ENCODE results near the gene PPP6R2.
A peak's percentile ranks its signal among the peaks of the same experiment; 100 is the strongest.

The PPP6R2 gene

DNA sequence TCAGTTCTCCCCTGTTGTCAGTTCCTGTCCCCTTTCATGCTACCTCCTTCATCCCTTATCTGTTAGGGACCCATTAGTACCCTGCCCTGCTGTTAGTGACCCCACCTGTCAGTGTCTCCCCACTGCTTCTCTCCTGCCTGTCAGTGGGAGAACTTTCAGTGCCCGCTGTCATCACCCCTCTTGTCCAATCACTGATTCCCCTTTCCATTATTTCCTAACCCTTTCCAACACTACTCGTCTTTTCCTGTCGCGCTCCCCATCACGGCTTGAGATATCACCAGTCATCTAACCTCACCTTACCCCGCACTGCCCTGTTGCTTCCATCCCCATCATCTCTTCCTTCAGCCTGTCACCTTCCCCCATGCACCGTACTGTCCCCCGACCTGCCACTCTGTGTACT is 4.0 kb downstream of the PPP6R2 start:
- Histone ChIP-seq H3F3A (ENCODE audit: low read depth) (no peaks in the 10 kb centered on the region; the same call in 1 of the 2 replicates), H3K36me3 (ENCODE audit: insufficient read depth, low read length) (no peaks in the 10 kb centered on the region), H3K9ac (ENCODE audit: low read depth, low read length, poor library complexity, severe bottlenecking) (peak overlapping the region; percentile 17), H2AFZ (ENCODE audit: low read length) (no peak overlapping the region), H4K20me1 (ENCODE audit: insufficient read depth, low read length, poor library complexity, severe bottlenecking) (peaks cover 18% of the 10 kb centered on the region), H3K4me1 (ENCODE audit: insufficient read depth, low read length, poor library complexity, severe bottlenecking) (peaks cover 25% of the 10 kb centered on the region), H3K9me2 (replicated peaks; ENCODE audit: low read depth, low read length) (no peaks in the 10 kb centered on the region), H3K27me3 (ENCODE audit: insufficient read depth, low read length, poor library complexity, severe bottlenecking) (no peaks in the 10 kb centered on the region), H3K4me3 (ENCODE audit: low read length, poor library complexity, severe bottlenecking) (peak overlapping the region; percentile 47), H3K9me3 (ENCODE audit: insufficient read depth, low read depth, low read length) (no peaks in the 10 kb centered on the region), H3K79me2 (ENCODE audit: insufficient read depth, low read length) (peaks cover 24% of the 10 kb centered on the region), H3K4me2 (ENCODE audit: low read depth, low read length, poor library complexity, severe bottlenecking) (peak overlapping the region; percentile 56)
- TF ChIP-seq EZH2phosphoT487 (IDR thresholded peaks at IDR 0.05; ENCODE audit: borderline replicate concordance), result no peak
- TF ChIP-seq, protein P1, sequence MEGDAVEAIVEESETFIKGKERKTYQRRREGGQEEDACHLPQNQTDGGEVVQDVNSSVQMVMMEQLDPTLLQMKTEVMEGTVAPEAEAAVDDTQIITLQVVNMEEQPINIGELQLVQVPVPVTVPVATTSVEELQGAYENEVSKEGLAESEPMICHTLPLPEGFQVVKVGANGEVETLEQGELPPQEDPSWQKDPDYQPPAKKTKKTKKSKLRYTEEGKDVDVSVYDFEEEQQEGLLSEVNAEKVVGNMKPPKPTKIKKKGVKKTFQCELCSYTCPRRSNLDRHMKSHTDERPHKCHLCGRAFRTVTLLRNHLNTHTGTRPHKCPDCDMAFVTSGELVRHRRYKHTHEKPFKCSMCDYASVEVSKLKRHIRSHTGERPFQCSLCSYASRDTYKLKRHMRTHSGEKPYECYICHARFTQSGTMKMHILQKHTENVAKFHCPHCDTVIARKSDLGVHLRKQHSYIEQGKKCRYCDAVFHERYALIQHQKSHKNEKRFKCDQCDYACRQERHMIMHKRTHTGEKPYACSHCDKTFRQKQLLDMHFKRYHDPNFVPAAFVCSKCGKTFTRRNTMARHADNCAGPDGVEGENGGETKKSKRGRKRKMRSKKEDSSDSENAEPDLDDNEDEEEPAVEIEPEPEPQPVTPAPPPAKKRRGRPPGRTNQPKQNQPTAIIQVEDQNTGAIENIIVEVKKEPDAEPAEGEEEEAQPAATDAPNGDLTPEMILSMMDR (conservative IDR thresholded peaks at IDR 0.05; ENCODE audit: low read length), result no peak

DNA sequence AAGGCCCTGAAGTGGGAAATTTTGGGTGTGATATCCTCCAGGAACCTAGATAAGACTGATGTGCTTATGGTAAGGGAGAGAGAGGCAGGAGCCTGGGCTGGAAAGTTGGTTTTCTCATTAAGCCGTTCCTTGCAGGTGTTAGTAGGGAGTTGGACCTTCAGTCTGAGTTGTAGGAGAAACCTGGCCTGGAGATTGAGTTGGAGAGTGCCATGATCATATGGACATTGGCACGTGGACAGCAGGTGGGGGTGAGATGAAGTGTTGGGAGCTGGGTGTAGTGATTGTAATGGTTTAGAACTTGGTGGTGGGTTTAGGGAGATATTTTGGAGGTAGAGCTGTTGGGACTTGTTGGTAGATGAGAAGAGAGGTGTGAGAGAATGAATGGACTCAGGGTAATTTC is 4.9 kb downstream of the PPP6R2 start:
- Histone ChIP-seq H3K9ac (ENCODE audit: low read depth, low read length, poor library complexity, severe bottlenecking) (peak overlapping the region; percentile 17), H3K79me2 (ENCODE audit: insufficient read depth, low read length) (peaks cover 24% of the 10 kb centered on the region), H3K4me2 (ENCODE audit: low read depth, low read length, poor library complexity, severe bottlenecking) (peak overlapping the region; percentile 56)

DNA sequence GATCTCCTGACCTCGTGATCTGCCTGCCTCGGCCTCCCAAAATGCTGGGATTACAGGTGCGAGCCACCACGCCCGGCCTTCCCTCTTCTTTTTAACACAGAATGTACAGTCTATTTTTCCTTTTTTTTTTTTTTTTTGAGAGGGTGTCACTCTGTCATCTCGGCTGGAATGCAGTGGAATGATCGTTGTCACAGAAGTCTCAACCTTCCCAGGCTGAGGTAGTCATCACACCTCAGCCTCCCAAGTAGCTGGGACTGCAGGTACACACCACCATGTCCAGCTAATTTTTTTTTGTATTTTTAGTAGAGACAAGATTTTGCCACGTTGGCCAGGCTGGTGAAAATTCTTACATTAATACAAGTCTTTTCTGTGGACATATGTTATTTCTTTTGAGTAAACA is 13.1 kb downstream of the PPP6R2 start:
- Histone ChIP-seq H3K4me2 (ENCODE audit: low read depth, low read length, poor library complexity, severe bottlenecking) (no peak overlapping the region), H3F3A (ENCODE audit: low read depth) (no peaks in the 10 kb centered on the region), H3K27me3 (ENCODE audit: insufficient read depth, low read length, poor library complexity, severe bottlenecking) (no peaks in the 10 kb centered on the region), H3K79me2 (ENCODE audit: insufficient read depth, low read length) (peaks cover 38% of the 10 kb centered on the region), H3K9me2 (replicated peaks; ENCODE audit: low read depth, low read length) (no peaks in the 10 kb centered on the region), H4K20me1 (ENCODE audit: insufficient read depth, low read length, poor library complexity, severe bottlenecking) (peaks cover 3% of the 10 kb centered on the region), H3K9me3 (ENCODE audit: insufficient read depth, low read depth, low read length) (no peaks in the 10 kb centered on the region), H3K4me3 (ENCODE audit: low read length, poor library complexity, severe bottlenecking) (no peak overlapping the region), H3K4me1 (ENCODE audit: insufficient read depth, low read length, poor library complexity, severe bottlenecking) (peaks cover 4% of the 10 kb centered on the region), H2AFZ (ENCODE audit: low read length) (no peak overlapping the region), H3K9ac (ENCODE audit: low read depth, low read length, poor library complexity, severe bottlenecking) (no peak overlapping the region), H3K36me3 (ENCODE audit: insufficient read depth, low read length) (peaks cover 7% of the 10 kb centered on the region; the same call in 1 of the 2 replicates)
- TF ChIP-seq EZH2phosphoT487 (IDR thresholded peaks at IDR 0.05; ENCODE audit: borderline replicate concordance), result no peak
- TF ChIP-seq, protein P1 (conservative IDR thresholded peaks at IDR 0.05; ENCODE audit: low read length), result no peak

More for the DNA sequence above, 4.9 kb downstream of the PPP6R2 start:
- Histone ChIP-seq H3K27me3 (ENCODE audit: insufficient read depth, low read length, poor library complexity, severe bottlenecking) (no peaks in the 10 kb centered on the region), H3K9me2 (replicated peaks; ENCODE audit: low read depth, low read length) (no peaks in the 10 kb centered on the region), H2AFZ (ENCODE audit: low read length) (no peak overlapping the region), H3K36me3 (ENCODE audit: insufficient read depth, low read length) (peaks cover 2% of the 10 kb centered on the region; the same call in 1 of the 2 replicates), H4K20me1 (ENCODE audit: insufficient read depth, low read length, poor library complexity, severe bottlenecking) (peaks cover 18% of the 10 kb centered on the region), H3K9me3 (ENCODE audit: insufficient read depth, low read depth, low read length) (no peaks in the 10 kb centered on the region), H3K4me3 (ENCODE audit: low read length, poor library complexity, severe bottlenecking) (peak overlapping the region; percentile 47), H3K4me1 (ENCODE audit: insufficient read depth, low read length, poor library complexity, severe bottlenecking) (peaks cover 18% of the 10 kb centered on the region), H3F3A (ENCODE audit: low read depth) (no peaks in the 10 kb centered on the region)
- TF ChIP-seq, protein P1 (conservative IDR thresholded peaks at IDR 0.05; ENCODE audit: low read length), result no peak
- TF ChIP-seq EZH2phosphoT487 (IDR thresholded peaks at IDR 0.05; ENCODE audit: borderline replicate concordance), result no peak

All from Loucy (cell line).